SU-DHL-6 (cell line): ENCODE data around the gene ADD1.

Source experiments
- CTCF ChIP-seq: fragments of 200-600 bp; sonication (generic); IDR thresholded peaks from one replicate; pipeline ENCODE4 v1.5.1; 2017; ENCODE audit warnings: antibody characterized with exemption, mild to moderate bottlenecking, low read length, moderate library complexity; ENCODE audit not compliant: insufficient read depth, poor library complexity, severe bottlenecking
- EZH2phosphoT487 ChIP-seq: fragments of 200-600 bp; sonication (generic), shearing (Covaris generic); conservative IDR thresholded peaks from 2 replicates; pipeline ENCODE4 v1.6.1; 2018; ENCODE audit warnings: mild to moderate bottlenecking, antibody characterized with exemption, low read length, moderate library complexity, mixed read lengths

- no peak for TF ChIP-seq CTCF
- TF ChIP-seq EZH2phosphoT487: no peak
Observed at GRCh38 chr4:2891294-2891693, 47.6 kb downstream of the ADD1 start.
